ENCODE data around the gene GLIS1.

DNA sequence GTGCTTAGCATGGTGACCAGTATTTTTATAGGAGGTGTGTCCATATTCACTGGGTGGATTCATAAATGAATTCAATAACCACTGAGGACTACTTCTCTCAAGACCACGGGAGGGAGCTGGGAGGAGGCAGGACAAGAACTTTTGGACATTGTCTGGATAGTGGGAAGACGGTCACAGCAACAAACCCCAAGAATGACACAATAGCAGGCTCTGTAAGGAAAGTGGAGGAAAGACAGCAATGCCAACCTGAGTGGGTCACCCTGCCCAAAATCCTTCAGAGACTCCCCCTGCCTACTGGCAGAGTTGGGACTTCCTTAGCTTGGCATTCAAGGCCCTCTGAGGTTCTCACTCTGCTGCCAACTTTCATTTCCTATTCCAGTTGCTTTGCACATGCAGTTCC lies 42.0 kb downstream of the GLIS1 start:
- TF ChIP-seq EZH2 (IDR thresholded peaks at IDR 0.05) (no peak), POLR2AphosphoS5 (IDR thresholded peaks at IDR 0.05; ENCODE audit: borderline replicate concordance, low read depth, low read length) (no peak), FOXP2 (optimal IDR thresholded peaks at IDR 0.05; ENCODE audit: control extremely low read depth, extremely low read length, insufficient read depth) (no peak)

Data from SK-N-MC (cell line).